Parathyroid adenoma (tissue), 2 donors: Measurements from ENCODE around the gene DMGDH.

Experiments
- H2AFZ ChIP-seq: fragments of 300-600 bp; sonication (generic); one replicate; pipeline ENCODE4 v1.7.0; 2017; ENCODE audit warnings: antibody characterized with exemption, mild to moderate bottlenecking
- H3K27ac ChIP-seq: fragments of 300-600 bp; sonication (generic); one replicate; pipeline ENCODE4 v1.7.0; 2017
- H3K27me3 ChIP-seq: fragments of 300-600 bp; sonication (generic); one replicate; pipeline ENCODE4 v1.7.0; 2017; ENCODE audit warnings: low read length; ENCODE audit not compliant: control insufficient read depth, insufficient read depth
- H3K36me3 ChIP-seq: fragments of 300-600 bp; sonication (generic); one replicate; pipeline ENCODE4 v1.7.0; 2017; ENCODE audit warnings: low read length; ENCODE audit not compliant: control insufficient read depth, insufficient read depth
- H3K4me1 ChIP-seq: fragments of 300-600 bp; sonication (generic); one replicate; pipeline ENCODE4 v1.7.0; 2017; ENCODE audit warnings: control low read depth
- H3K4me2 ChIP-seq: fragments of 300-600 bp; sonication (generic); one replicate; pipeline ENCODE4 v1.7.0; 2017; ENCODE audit warnings: low read length
- H3K4me3 ChIP-seq: fragments of 300-600 bp; sonication (generic); one replicate; pipeline ENCODE4 v1.7.0; 2017; ENCODE audit warnings: low read depth, low read length
- H3K79me2 ChIP-seq: fragments of 300-600 bp; sonication (generic); one replicate; pipeline ENCODE4 v1.7.0; 2017; ENCODE audit warnings: control low read depth
- H3K9ac ChIP-seq: fragments of 300-600 bp; sonication (generic); one replicate; pipeline ENCODE4 v1.7.0; 2017; ENCODE audit warnings: mild to moderate bottlenecking
- H3K9me3 ChIP-seq: fragments of 300-600 bp; sonication (generic); one replicate; pipeline ENCODE4 v1.7.0; 2017; ENCODE audit warnings: low read length; ENCODE audit not compliant: control insufficient read depth
- TF ChIP-seq, protein P1 (sequence below): fragments of 300-600 bp; sonication (generic); IDR thresholded peaks from one replicate; pipeline ENCODE4 v1.7.0; 2017; ENCODE audit warnings: antibody characterized with exemption, mild to moderate bottlenecking
- donor health status: primary hyperparathyroidism.

The DMGDH gene

GRCh38 chr5:79047199-79047598 lies 22.3 kb downstream of the DMGDH start:
- H3K9me3 ChIP-seq: peaks cover 4% of the 10 kb centered on the region
- no peaks in the 10 kb centered on the region for H3K27me3 ChIP-seq
- no peaks in the 10 kb centered on the region for H3K36me3 ChIP-seq
- no peaks in the 10 kb centered on the region for H3K4me1 ChIP-seq
- no peak overlapping the region for H3K4me3 ChIP-seq
- H2AFZ ChIP-seq: no peak overlapping the region
- no peak overlapping the region for H3K27ac ChIP-seq
- no peak overlapping the region for H3K9ac ChIP-seq
- TF ChIP-seq, protein P1, sequence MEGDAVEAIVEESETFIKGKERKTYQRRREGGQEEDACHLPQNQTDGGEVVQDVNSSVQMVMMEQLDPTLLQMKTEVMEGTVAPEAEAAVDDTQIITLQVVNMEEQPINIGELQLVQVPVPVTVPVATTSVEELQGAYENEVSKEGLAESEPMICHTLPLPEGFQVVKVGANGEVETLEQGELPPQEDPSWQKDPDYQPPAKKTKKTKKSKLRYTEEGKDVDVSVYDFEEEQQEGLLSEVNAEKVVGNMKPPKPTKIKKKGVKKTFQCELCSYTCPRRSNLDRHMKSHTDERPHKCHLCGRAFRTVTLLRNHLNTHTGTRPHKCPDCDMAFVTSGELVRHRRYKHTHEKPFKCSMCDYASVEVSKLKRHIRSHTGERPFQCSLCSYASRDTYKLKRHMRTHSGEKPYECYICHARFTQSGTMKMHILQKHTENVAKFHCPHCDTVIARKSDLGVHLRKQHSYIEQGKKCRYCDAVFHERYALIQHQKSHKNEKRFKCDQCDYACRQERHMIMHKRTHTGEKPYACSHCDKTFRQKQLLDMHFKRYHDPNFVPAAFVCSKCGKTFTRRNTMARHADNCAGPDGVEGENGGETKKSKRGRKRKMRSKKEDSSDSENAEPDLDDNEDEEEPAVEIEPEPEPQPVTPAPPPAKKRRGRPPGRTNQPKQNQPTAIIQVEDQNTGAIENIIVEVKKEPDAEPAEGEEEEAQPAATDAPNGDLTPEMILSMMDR: no peak
- no peaks in the 10 kb centered on the region for H3K79me2 ChIP-seq
- H3K4me2 ChIP-seq: no peak overlapping the region

DNA sequence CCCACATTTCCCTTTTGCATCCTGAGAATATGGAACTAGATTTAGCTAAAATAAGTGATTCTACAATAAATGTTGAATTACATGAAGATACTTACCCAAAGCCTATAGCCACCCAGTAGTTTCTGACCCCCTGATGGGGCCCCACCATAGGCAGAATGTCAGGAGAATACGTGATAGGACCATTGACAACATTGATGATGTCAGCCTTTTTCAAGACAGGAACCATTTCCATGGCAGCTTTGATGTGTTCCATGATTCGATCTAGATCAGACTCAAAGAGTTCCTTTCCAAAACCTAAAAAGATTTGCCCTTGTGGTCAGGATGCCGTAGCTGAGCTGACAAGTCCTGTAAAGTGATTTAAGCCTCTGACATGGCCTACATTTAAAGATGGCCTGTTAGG lies 27.3 kb downstream of the DMGDH start:
- Histone ChIP-seq H3K27ac (no peak overlapping the region), H3K9ac (no peak overlapping the region), H3K4me2 (no peak overlapping the region), H3K4me3 (no peak overlapping the region), H3K79me2 (no peaks in the 10 kb centered on the region), H3K4me1 (no peaks in the 10 kb centered on the region), H3K27me3 (no peaks in the 10 kb centered on the region), H2AFZ (no peak overlapping the region), H3K36me3 (no peaks in the 10 kb centered on the region), H3K9me3 (no peaks in the 10 kb centered on the region)
- TF ChIP-seq, protein P1: no peak

DNA sequence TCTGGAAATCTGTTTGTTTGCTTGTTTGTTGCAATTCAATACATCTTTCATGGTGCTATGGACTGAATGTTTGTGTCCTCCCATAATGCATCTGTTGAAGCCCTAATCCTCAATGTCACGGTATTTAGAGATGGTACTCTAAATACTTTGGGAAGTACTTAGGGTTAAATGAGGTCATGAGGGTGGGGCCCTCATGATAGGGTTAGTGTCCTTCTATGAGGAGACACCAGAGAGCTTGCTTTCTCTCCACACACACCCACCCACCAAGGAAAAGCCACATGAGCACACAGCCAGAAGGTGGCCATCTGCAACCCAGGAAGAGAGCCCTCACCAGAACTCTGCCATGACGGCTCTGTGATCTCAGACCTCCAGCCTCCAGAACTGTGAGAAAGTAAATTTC lies 32.7 kb downstream of the DMGDH start:
- no peaks in the 10 kb centered on the region for H3K27me3 ChIP-seq
- no peak overlapping the region for H2AFZ ChIP-seq
- H3K4me2 ChIP-seq: no peak overlapping the region
- no peaks in the 10 kb centered on the region for H3K79me2 ChIP-seq
- H3K9ac ChIP-seq: no peak overlapping the region
- TF ChIP-seq, protein P1: no peak
- no peak overlapping the region for H3K4me3 ChIP-seq
- H3K4me1 ChIP-seq: no peaks in the 10 kb centered on the region
- no peaks in the 10 kb centered on the region for H3K9me3 ChIP-seq
- no peaks in the 10 kb centered on the region for H3K36me3 ChIP-seq
- no peak overlapping the region for H3K27ac ChIP-seq

DNA sequence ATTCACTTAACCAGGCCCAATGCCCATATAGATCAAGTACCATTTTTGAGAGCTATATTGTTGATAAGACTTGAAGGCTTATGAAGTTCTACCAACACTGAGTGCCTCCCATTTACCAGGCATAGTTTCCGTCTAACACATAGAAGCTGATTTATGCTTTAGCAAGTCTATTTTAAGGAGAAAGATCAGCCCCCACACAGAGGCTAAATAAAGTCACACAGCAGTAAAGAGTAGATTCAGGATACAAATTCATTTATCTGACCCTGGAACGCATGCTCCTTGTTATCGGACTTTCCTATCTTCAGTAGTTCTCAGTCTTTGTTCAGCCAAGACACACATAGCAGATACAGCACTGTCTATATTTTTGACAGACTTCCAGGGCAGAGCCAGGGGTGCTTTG lies 34.2 kb downstream of the DMGDH start:
- H3K27ac ChIP-seq: no peak overlapping the region

DNA sequence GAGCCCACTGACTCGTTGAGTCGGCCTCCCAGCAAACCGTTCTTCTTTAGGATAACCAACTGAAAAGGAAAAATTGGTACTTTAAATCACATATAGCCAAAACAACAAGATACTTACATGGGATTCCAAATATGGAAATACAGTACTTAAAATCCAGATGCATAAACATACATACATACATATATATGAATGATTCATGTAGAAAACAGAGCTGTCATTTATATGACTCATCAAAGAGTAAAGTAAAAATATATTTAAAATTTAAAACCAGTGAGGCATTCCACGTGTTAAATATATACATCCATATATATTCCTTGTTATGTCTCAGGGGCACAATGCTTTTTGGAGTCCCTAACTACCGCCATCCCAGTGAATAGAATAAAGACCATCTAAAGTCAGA lies 36.7 kb downstream of the DMGDH start:
- Histone ChIP-seq H3K27ac (no peak overlapping the region), H3K36me3 (no peaks in the 10 kb centered on the region), H3K9ac (no peak overlapping the region), H3K27me3 (no peaks in the 10 kb centered on the region), H3K4me3 (no peak overlapping the region), H3K9me3 (no peaks in the 10 kb centered on the region), H3K4me1 (no peaks in the 10 kb centered on the region), H3K4me2 (no peak overlapping the region), H2AFZ (no peak overlapping the region), H3K79me2 (no peaks in the 10 kb centered on the region)
- TF ChIP-seq, protein P1: no peak

More for the DNA sequence above, 34.2 kb downstream of the DMGDH start:
- no peaks in the 10 kb centered on the region for H3K27me3 ChIP-seq
- no peak overlapping the region for H3K4me2 ChIP-seq
- H3K9me3 ChIP-seq: no peaks in the 10 kb centered on the region
- H2AFZ ChIP-seq: no peak overlapping the region
- H3K79me2 ChIP-seq: no peaks in the 10 kb centered on the region
- H3K36me3 ChIP-seq: no peaks in the 10 kb centered on the region
- no peak overlapping the region for H3K9ac ChIP-seq
- no peaks in the 10 kb centered on the region for H3K4me1 ChIP-seq
- no peak overlapping the region for H3K4me3 ChIP-seq
- TF ChIP-seq, protein P1: no peak
